RWPE1 (cell line): ENCODE results near the gene MRPS24.
"Not testable (repeated sequence)": the region's sequence is repeated elsewhere in the genome, so short reads cannot be mapped to it uniquely, and the experiment has no call there.

ENCODE experiments used
- CTCF ChIA-PET: fragments of 350-600 bp; sonication (Branson Sonifier 250); formaldehyde crosslinking; extraction: SDS; loops from one replicate; lab custom pipeline; 2021; lab: Yijun Ruan, JAX
- POLR2A ChIA-PET: fragments of 400-600 bp; formaldehyde crosslinking; extraction: SDS; loops from one replicate; lab custom pipeline; 2020; ENCODE audit warnings: antibody characterized with exemption; ENCODE audit not compliant: low non-redundant PET; lab: Yijun Ruan, JAX
- DNase-seq: peaks from one replicate; pipeline ENCODE4 v3.0.0; 2012; ENCODE audit warnings: low spot score
- H3K27ac ChIP-seq: fragments of 450-650 bp; 2 replicates; pipeline ENCODE4 v1.5.1; 2017
- CTCF ChIP-seq: fragments of 450-650 bp; conservative IDR thresholded peaks from 2 replicates; pipeline ENCODE4 v1.5.1; 2017; ENCODE audit warnings: low read depth, mild to moderate bottlenecking

MRPS24 gene

GRCh38 chr7:43838201-43838658 is 31.1 kb downstream of the MRPS24 start:
- ChIA-PET CTCF (interaction anchor here (0.5 to 3.0 kb wide), 19 partner anchors 10 to 576 kb away, joined by 3 to 22 read pairs (median 3); partner anchors contain the start of gene STK17A), POLR2A (no interaction called here)
- DNase-seq: no peak
- no peak overlapping the region for H3K27ac ChIP-seq
- TF ChIP-seq CTCF: no peak

GRCh38 chr7:43834463-43835251 is 34.7 kb downstream of the MRPS24 start:
- POLR2A ChIA-PET: no interaction called here
- no peak for DNase-seq
- H3K27ac ChIP-seq: no peak overlapping the region
- CTCF ChIA-PET: interaction anchor here (0.6 to 1.6 kb wide), 3 partner anchors 14 to 252 kb away, joined by 3 to 4 read pairs (median 4); partner anchors contain the start of gene STK17A
- no peak for TF ChIP-seq CTCF

- H3K27ac ChIP-seq, CTCF ChIA-PET, DNase-seq, POLR2A ChIA-PET: not testable (repeated sequence)
Observed at GRCh38 chr7:43830917-43831316, 38.4 kb downstream of the MRPS24 start.

- ChIA-PET POLR2A (no interaction called here), CTCF (interaction anchor here (0.6 to 0.7 kb wide), 4 partner anchors 13 to 228 kb away, joined by 3 read pairs; no protein-coding TSS in a partner anchor)
- TF ChIP-seq CTCF: no peak
- no peak overlapping the region for H3K27ac ChIP-seq
- no peak for DNase-seq
Observed at GRCh38 chr7:43825391-43825808, 43.9 kb downstream of the MRPS24 start.

GRCh38 chr7:43824963-43825362 is 44.4 kb downstream of the MRPS24 start:
- CTCF ChIA-PET: interaction anchor here (0.6 to 0.7 kb wide), 4 partner anchors 8 to 227 kb away, joined by 3 read pairs; no protein-coding TSS in a partner anchor
- no peak for TF ChIP-seq CTCF
- DNase-seq: no peak
- POLR2A ChIA-PET: no interaction called here
- H3K27ac ChIP-seq: no peak overlapping the region

GRCh38 chr7:43824513-43824912 is 44.8 kb downstream of the MRPS24 start:
- POLR2A ChIA-PET, H3K27ac ChIP-seq, DNase-seq: not testable (repeated sequence)
- CTCF ChIA-PET: interaction anchor here (0.7 kb wide), 1 partner anchor 8 kb away, joined by 3 read pairs; no protein-coding TSS in a partner anchor

GRCh38 chr7:43823941-43824340 is 45.4 kb downstream of the MRPS24 start:
- DNase-seq: no peak
- ChIA-PET CTCF (no interaction called here), POLR2A (no interaction called here)
- TF ChIP-seq CTCF: no peak
- no peak overlapping the region for H3K27ac ChIP-seq

GRCh38 chr7:43823425-43823824 is 45.9 kb downstream of the MRPS24 start:
- CTCF ChIA-PET, POLR2A ChIA-PET, DNase-seq, H3K27ac ChIP-seq: not testable (repeated sequence)
